HepG2 (cell line): ENCODE results near the gene CACNA1D. TPM values are rescaled to one million over a fixed set of nuclear protein-coding genes. Genes with fewer than 3 reads are reported as not detected.

Experiments used
- LCORL ChIP-seq, 2 experiments: fragments of 450-650 bp in 1 of 2; sonication (generic) in 1 of 2; formaldehyde crosslinking in 1 of 2; IDR thresholded peaks; 2 replicates each; pipeline versions ENCODE4 v1.5.0 to v1.6.1; 2017 to 2020; ENCODE audit warnings: antibody characterized with exemption in 1 of 2, missing genetic modification reagents in 1 of 2
- NFYC ChIP-seq: IDR thresholded peaks from 2 replicates; pipeline ENCODE4 v1.6.1; 2016; ENCODE audit warnings: missing genetic modification reagents, missing compliant biosample characterization
- SETDB1 ChIP-seq: sonication (generic); formaldehyde crosslinking; IDR thresholded peaks from 2 replicates; pipeline ENCODE4 v1.5.1; 2020; ENCODE audit warnings: missing genetic modification reagents, mild to moderate bottlenecking, borderline replicate concordance
- TCF7L2 ChIP-seq: IDR thresholded peaks from 2 replicates; pipeline ENCODE4 v1.6.1; 2011; ENCODE audit warnings: mild to moderate bottlenecking, low read depth, low read length, moderate library complexity
- ZFP82 ChIP-seq: sonication (generic); formaldehyde crosslinking; IDR thresholded peaks from 2 replicates; pipeline ENCODE4 v1.5.1; 2020; ENCODE audit warnings: mild to moderate bottlenecking, missing genetic modification reagents, borderline replicate concordance
- ZNF563 ChIP-seq: sonication (generic); formaldehyde crosslinking; IDR thresholded peaks from 2 replicates; pipeline ENCODE4 v1.8.0; 2022; ENCODE audit warnings: mild to moderate bottlenecking, moderate library complexity, missing genetic modification reagents
- ZNF773 ChIP-seq: sonication (generic); formaldehyde crosslinking; IDR thresholded peaks from 2 replicates; pipeline ENCODE4 v1.4.0; 2020; ENCODE audit warnings: missing genetic modification reagents, borderline replicate concordance
- polyA plus RNA-seq, 8 experiments: library from polyadenylated mRNA; depleted of rRNA in 3 of 8; stranded (reverse) in 7 of 8; unstranded in 1 of 8; fragments of >200 nt; fragmentation: Illumina TruSeq in 4 of 8; extraction: Trizol in 4 of 8; gene quantifications; 2 replicates each; pipeline versions ENCODE4 v1.2.1 to v1.2.3, GENCODE V29; 2011 to 2016; ENCODE audit warnings: low read depth in 4 of 8, missing spikeins in 1 of 8, mixed read lengths in 1 of 8; ENCODE audit not compliant: insufficient read depth in 1 of 8
- total RNA-seq, 5 experiments: library from RNA; depleted of rRNA; stranded (reverse); fragments of >200 nt; fragmentation: Illumina TruSeq; extraction: Trizol; gene quantifications; 2 replicates each; pipeline ENCODE4 v1.2.3, GENCODE V29; 2016; ENCODE audit warnings: low read depth in 1 of 5
- TF ChIP-seq, protein P1 (sequence below): sonication (generic); formaldehyde crosslinking; IDR thresholded peaks from 2 replicates; pipeline ENCODE4 v1.4.0; 2020; ENCODE audit warnings: mild to moderate bottlenecking, missing genetic modification reagents, borderline replicate concordance
- TF ChIP-seq, protein P2 (sequence below): sonication (generic); formaldehyde crosslinking; IDR thresholded peaks from 2 replicates; pipeline ENCODE4 v1.4.0; 2020; ENCODE audit warnings: low read depth, mild to moderate bottlenecking, missing genetic modification reagents
- TF ChIP-seq, protein P3 (sequence below): sonication (generic); formaldehyde crosslinking; IDR thresholded peaks from 2 replicates; pipeline ENCODE4 v1.5.0; 2020; ENCODE audit warnings: mild to moderate bottlenecking, missing genetic modification reagents
- TF ChIP-seq, protein P4 (sequence below): sonication (generic); formaldehyde crosslinking; IDR thresholded peaks from 2 replicates; pipeline ENCODE4 v1.5.0; 2020; ENCODE audit warnings: missing genetic modification reagents
- TF ChIP-seq, protein P5 (sequence below): sonication (generic); formaldehyde crosslinking; IDR thresholded peaks from 2 replicates; pipeline ENCODE4 v1.4.0; 2020; ENCODE audit warnings: missing genetic modification reagents
- TF ChIP-seq, protein P6 (sequence below): sonication (generic); IDR thresholded peaks from 2 replicates; pipeline ENCODE4 v1.6.1; 2016; ENCODE audit warnings: low read depth, borderline replicate concordance

The CACNA1D gene
- total and polyA plus RNA-seq, 2 of the 13 experiments (the other 11 are each of a cell fraction or from before 2014, with no cell fraction given), result 0.26 to 0.38 TPM

DNA sequence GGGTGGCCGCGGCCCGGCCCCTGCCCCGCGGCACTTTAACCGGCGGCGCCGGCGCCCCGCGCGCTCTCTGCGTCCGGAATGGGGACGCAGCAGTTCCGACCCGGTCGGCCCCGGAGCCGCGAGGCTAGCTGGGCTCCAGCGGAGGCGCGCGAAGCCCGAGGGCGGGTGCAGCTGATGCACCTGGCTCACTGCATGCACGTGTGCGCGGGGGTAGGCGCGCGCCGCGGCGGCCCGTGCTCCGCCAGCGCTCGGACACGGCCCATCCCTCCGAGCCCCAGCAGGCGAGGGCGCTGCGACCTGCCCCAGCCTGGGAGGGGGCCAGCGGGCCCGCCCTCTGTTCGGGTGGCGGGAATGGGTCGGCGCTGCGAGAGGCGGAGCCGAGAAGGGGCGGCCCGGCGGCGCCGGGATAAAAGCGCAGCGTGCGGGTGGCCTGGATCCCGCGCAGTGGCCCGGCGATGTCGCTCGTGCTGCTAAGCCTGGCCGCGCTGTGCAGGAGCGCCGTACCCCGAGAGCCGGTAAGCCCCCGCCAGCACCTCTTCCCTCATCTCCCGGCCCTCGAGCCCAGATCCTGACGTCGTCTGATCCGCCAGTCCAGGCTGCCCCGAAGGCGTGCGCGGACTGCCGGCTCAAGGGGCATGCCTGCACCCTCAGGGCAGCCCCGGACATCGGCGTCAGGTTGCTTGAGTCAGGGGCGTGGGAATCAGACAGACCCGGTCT lies 351.9 kb downstream of the CACNA1D start, which contains the start of the genes CHDH and IL17RB (continued):
- TF ChIP-seq, protein P1, sequence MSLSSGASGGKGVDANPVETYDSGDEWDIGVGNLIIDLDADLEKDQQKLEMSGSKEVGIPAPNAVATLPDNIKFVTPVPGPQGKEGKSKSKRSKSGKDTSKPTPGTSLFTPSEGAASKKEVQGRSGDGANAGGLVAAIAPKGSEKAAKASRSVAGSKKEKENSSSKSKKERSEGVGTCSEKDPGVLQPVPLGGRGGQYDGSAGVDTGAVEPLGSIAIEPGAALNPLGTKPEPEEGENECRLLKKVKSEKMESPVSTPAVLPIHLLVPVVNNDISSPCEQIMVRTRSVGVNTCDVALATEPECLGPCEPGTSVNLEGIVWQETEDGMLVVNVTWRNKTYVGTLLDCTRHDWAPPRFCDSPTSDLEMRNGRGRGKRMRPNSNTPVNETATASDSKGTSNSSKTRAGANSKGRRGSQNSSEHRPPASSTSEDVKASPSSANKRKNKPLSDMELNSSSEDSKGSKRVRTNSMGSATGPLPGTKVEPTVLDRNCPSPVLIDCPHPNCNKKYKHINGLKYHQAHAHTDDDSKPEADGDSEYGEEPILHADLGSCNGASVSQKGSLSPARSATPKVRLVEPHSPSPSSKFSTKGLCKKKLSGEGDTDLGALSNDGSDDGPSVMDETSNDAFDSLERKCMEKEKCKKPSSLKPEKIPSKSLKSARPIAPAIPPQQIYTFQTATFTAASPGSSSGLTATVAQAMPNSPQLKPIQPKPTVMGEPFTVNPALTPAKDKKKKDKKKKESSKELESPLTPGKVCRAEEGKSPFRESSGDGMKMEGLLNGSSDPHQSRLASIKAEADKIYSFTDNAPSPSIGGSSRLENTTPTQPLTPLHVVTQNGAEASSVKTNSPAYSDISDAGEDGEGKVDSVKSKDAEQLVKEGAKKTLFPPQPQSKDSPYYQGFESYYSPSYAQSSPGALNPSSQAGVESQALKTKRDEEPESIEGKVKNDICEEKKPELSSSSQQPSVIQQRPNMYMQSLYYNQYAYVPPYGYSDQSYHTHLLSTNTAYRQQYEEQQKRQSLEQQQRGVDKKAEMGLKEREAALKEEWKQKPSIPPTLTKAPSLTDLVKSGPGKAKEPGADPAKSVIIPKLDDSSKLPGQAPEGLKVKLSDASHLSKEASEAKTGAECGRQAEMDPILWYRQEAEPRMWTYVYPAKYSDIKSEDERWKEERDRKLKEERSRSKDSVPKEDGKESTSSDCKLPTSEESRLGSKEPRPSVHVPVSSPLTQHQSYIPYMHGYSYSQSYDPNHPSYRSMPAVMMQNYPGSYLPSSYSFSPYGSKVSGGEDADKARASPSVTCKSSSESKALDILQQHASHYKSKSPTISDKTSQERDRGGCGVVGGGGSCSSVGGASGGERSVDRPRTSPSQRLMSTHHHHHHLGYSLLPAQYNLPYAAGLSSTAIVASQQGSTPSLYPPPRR, result peak; percentile 41
- TF ChIP-seq NFYC (CRISPR knock-in tag) (no peak), ZNF563 (peak; percentile 57; the same call in 1 of the 2 replicates), ZFP82 (CRISPR knock-in tag) (peak; percentile 89; the same call in 1 of the 2 replicates), TCF7L2 (no peak), SETDB1 (no peak), ZNF773 (peak; percentile 70; the same call in 1 of the 2 replicates), LCORL (IDR thresholded peaks at IDR 0.05) (no peak), LCORL (CRISPR knock-in tag; IDR thresholded peaks at IDR 0.05) (0 out of 2 replicates have a peak, but pooled peaks have one; percentile 32)
- TF ChIP-seq, protein P2, sequence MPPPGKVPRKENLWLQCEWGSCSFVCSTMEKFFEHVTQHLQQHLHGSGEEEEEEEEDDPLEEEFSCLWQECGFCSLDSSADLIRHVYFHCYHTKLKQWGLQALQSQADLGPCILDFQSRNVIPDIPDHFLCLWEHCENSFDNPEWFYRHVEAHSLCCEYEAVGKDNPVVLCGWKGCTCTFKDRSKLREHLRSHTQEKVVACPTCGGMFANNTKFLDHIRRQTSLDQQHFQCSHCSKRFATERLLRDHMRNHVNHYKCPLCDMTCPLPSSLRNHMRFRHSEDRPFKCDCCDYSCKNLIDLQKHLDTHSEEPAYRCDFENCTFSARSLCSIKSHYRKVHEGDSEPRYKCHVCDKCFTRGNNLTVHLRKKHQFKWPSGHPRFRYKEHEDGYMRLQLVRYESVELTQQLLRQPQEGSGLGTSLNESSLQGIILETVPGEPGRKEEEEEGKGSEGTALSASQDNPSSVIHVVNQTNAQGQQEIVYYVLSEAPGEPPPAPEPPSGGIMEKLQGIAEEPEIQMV, result peak; percentile 77
- TF ChIP-seq, protein P3, sequence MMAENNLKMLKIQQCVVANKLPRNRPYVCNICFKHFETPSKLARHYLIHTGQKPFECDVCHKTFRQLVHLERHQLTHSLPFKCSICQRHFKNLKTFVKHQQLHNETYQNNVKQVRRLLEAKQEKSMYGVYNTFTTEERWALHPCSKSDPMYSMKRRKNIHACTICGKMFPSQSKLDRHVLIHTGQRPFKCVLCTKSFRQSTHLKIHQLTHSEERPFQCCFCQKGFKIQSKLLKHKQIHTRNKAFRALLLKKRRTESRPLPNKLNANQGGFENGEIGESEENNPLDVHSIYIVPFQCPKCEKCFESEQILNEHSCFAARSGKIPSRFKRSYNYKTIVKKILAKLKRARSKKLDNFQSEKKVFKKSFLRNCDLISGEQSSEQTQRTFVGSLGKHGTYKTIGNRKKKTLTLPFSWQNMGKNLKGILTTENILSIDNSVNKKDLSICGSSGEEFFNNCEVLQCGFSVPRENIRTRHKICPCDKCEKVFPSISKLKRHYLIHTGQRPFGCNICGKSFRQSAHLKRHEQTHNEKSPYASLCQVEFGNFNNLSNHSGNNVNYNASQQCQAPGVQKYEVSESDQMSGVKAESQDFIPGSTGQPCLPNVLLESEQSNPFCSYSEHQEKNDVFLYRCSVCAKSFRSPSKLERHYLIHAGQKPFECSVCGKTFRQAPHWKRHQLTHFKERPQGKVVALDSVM (CRISPR knock-in tag), result 0 out of 2 replicates have a peak, but pooled peaks have one; percentile 31
- TF ChIP-seq, protein P4, sequence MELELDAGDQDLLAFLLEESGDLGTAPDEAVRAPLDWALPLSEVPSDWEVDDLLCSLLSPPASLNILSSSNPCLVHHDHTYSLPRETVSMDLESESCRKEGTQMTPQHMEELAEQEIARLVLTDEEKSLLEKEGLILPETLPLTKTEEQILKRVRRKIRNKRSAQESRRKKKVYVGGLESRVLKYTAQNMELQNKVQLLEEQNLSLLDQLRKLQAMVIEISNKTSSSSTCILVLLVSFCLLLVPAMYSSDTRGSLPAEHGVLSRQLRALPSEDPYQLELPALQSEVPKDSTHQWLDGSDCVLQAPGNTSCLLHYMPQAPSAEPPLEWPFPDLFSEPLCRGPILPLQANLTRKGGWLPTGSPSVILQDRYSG (CRISPR knock-in tag), result no peak
- TF ChIP-seq, protein P5, sequence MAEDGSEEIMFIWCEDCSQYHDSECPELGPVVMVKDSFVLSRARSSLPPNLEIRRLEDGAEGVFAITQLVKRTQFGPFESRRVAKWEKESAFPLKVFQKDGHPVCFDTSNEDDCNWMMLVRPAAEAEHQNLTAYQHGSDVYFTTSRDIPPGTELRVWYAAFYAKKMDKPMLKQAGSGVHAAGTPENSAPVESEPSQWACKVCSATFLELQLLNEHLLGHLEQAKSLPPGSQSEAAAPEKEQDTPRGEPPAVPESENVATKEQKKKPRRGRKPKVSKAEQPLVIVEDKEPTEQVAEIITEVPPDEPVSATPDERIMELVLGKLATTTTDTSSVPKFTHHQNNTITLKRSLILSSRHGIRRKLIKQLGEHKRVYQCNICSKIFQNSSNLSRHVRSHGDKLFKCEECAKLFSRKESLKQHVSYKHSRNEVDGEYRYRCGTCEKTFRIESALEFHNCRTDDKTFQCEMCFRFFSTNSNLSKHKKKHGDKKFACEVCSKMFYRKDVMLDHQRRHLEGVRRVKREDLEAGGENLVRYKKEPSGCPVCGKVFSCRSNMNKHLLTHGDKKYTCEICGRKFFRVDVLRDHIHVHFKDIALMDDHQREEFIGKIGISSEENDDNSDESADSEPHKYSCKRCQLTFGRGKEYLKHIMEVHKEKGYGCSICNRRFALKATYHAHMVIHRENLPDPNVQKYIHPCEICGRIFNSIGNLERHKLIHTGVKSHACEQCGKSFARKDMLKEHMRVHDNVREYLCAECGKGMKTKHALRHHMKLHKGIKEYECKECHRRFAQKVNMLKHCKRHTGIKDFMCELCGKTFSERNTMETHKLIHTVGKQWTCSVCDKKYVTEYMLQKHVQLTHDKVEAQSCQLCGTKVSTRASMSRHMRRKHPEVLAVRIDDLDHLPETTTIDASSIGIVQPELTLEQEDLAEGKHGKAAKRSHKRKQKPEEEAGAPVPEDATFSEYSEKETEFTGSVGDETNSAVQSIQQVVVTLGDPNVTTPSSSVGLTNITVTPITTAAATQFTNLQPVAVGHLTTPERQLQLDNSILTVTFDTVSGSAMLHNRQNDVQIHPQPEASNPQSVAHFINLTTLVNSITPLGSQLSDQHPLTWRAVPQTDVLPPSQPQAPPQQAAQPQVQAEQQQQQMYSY (CRISPR knock-in tag), result no peak
- TF ChIP-seq, protein P6, sequence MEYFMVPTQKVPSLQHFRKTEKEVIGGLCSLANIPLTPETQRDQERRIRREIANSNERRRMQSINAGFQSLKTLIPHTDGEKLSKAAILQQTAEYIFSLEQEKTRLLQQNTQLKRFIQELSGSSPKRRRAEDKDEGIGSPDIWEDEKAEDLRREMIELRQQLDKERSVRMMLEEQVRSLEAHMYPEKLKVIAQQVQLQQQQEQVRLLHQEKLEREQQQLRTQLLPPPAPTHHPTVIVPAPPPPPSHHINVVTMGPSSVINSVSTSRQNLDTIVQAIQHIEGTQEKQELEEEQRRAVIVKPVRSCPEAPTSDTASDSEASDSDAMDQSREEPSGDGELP, result peak; percentile 13; the same call in 1 of the 2 replicates
